GM10248 (cell line): Measurements from ENCODE around the gene CDKL1.
A peak's percentile ranks its signal among the peaks of the same experiment; 100 is the strongest.

ENCODE experiments used
- CTCF ChIA-PET: fragments of 300-600 bp; sonication (Branson Sonifier 250); formaldehyde crosslinking; extraction: SDS; loops from one replicate; lab custom pipeline; 2021; ENCODE audit warnings: antibody characterized with exemption; lab: Yijun Ruan, JAX
- POLR2A ChIA-PET: fragments of 350-650 bp; sonication (Branson Sonifier 250); formaldehyde crosslinking; extraction: SDS; loops from one replicate; lab custom pipeline; 2020; ENCODE audit warnings: antibody characterized with exemption; lab: Yijun Ruan, JAX
- DNase-seq: peaks from one replicate; pipeline ENCODE4 v3.0.0; 2012; ENCODE audit errors: extremely low spot score
- TF ChIP-seq, protein P1 (sequence below): IDR thresholded peaks from 2 replicates; pipeline ENCODE4 v1.5.1; 2012; ENCODE audit warnings: mild to moderate bottlenecking, low read depth; ENCODE audit errors: extremely low read depth, missing control alignments, control extremely low read depth

Gene CDKL1

DNA sequence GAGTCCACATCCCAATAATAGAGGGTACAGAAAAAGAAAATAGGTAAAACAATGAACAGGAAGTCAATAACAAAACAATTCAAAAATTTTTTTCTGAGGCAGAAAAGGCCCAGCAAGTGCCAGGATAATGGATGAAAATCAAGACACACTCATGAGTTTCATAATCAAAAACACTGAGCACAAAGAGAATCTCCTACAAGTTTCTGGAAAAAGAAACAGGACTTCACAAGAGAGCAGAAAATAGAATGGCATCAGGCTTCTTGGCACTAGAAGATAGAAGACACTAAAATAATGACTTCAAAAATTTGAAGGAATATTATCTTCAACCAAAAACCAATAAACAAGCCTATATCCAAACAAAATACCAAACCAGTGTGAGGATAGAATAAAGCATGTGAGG is 47.7 kb downstream of the CDKL1 start:
- POLR2A ChIA-PET = no interaction called here
- TF ChIP-seq, protein P1, sequence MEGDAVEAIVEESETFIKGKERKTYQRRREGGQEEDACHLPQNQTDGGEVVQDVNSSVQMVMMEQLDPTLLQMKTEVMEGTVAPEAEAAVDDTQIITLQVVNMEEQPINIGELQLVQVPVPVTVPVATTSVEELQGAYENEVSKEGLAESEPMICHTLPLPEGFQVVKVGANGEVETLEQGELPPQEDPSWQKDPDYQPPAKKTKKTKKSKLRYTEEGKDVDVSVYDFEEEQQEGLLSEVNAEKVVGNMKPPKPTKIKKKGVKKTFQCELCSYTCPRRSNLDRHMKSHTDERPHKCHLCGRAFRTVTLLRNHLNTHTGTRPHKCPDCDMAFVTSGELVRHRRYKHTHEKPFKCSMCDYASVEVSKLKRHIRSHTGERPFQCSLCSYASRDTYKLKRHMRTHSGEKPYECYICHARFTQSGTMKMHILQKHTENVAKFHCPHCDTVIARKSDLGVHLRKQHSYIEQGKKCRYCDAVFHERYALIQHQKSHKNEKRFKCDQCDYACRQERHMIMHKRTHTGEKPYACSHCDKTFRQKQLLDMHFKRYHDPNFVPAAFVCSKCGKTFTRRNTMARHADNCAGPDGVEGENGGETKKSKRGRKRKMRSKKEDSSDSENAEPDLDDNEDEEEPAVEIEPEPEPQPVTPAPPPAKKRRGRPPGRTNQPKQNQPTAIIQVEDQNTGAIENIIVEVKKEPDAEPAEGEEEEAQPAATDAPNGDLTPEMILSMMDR = no peak
- no peak for DNase-seq
- CTCF ChIA-PET = interaction anchor here (0.9 to 2.1 kb wide), 3 partner anchors 7 to 28 kb away, joined by 4 to 12 read pairs (median 6); no protein-coding TSS in a partner anchor

DNA sequence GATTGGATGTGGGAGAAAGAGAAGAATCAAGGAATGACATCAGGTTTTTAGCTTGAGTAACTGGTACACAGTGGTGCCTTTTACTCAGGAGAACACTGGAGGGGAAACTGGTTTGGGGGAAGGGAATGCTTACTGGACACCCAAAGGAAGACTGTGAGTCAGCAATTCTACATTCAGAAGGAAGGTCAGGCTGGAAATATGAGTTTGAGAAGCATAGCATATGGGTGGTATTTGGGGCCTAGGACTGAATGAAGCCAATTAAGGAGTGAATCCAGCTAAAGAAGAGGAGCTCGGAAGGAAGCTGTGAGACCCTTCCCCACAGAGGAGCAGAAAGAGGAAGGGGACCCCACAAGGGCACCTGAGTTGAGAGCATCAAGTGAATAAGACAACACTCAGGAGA is 49.2 kb downstream of the CDKL1 start:
- DNase-seq = no peak
- POLR2A ChIA-PET = interaction anchor here (0.5 kb wide), 1 partner anchor 181 kb away, joined by 4 read pairs; no protein-coding TSS in a partner anchor
- TF ChIP-seq, protein P1 = no peak
- CTCF ChIA-PET = interaction anchor here (1.4 to 2.1 kb wide), 3 partner anchors 9 to 26 kb away, joined by 4 to 12 read pairs (median 6); no protein-coding TSS in a partner anchor

DNA sequence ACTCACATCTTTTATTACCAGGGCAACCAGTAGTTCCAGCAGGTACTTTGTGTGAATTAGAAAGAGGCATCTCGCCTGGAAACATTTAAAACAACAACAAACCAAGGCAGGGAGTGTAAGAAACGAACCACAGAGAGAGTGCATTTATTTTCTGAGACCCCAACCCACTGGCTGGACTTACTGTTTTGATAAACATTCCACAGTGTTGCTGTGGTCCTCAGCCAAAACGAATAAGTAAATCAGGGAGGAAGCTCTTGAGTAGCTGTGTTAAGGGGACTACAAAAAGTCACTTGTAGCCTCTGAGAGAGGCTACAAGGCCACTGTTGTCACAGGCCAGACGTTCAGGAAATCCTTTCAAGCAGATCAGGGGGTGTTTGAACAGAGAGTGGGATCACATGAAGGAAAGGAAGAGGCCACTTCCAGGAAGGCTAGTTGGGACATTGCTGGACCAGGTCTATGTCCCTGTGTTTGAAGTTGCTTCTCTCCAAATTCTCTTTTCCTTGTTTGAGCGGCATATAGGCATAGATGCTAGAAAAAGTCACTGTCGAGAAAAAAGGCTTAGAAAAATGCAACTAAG is 50.7 kb downstream of the CDKL1 start:
- POLR2A ChIA-PET = no interaction called here
- TF ChIP-seq, protein P1 = no peak
- CTCF ChIA-PET = interaction anchor here (1.0 to 2.7 kb wide), 5 partner anchors 10 to 28 kb away, joined by 3 to 7 read pairs (median 4); no protein-coding TSS in a partner anchor
- no peak for DNase-seq

DNA sequence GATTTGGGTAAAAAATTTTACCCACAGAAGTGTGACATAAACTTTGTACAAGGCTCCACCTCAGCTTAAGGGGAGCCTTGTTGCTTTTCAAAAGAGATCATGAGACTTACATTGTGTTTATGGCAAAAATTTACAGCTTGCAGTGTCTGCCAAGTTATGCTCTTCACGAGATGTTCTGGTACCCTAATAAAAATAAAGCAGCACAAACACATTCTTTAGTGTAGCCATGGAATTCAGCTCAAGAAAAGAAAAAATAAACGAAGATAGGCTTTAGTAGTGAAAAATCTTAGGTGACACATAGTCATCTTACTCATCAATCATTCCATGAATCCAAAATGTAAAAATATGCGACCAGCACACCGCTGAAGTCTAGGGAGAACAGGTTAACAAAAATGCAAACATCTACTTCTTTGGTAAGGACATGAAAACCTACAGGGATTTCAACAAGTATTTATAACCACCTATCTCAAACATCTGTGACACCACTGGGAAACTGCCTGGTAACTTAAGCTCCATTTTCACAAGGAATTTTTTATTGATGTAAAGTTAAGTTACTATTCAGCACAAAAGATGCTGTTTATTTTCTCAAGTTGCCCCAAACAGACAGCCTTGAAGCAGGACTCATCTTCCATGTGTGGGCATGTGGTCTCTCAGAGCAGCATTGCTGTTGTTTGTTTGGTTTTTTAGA is 51.7 kb downstream of the CDKL1 start:
- TF ChIP-seq, protein P1 = no peak
- no peak for DNase-seq
- POLR2A ChIA-PET = no interaction called here
- CTCF ChIA-PET = interaction anchor here (1.0 to 2.7 kb wide), 12 partner anchors 9 to 515 kb away, joined by 3 to 12 read pairs (median 4); partner anchors contain the start of gene NEMF

DNA sequence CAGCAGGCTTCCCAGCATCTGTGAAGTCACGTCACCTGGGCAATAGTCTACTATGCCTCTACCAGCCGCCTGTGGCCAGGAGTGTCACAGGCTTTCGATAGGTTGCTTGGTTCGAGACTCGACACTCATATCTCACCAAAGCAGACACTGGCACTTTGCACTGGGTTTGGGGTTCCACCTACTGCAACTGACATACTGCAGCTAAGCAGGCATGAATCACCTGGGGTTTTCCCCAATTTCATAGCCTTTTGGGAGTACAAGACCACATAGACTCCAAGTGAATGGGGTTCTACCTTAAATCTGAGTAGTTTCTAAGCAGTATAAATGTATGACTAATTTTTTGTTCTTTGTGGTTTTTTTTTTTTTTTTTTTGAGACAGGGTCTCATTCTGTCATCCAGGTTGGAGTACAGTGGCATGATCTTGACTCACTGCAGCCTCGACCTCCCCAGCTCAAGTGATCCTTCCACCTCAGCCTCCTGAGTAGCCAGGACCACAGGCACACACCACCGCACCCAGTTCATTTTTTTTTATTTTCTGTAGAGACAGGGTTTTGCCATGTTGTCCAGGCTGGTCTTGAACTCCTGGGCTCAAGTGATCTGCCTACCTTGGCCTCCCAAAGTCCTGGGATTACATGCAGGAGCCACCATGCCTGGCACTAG is 52.4 kb downstream of the CDKL1 start:
- peak; percentile 64 for DNase-seq
- ChIA-PET POLR2A (interaction anchor here (0.7 to 1.1 kb wide), 3 partner anchors 23 to 262 kb away, joined by 3 to 7 read pairs (median 6); no protein-coding TSS in a partner anchor), CTCF (interaction anchor here (1.0 to 2.7 kb wide), 13 partner anchors 10 to 516 kb away, joined by 3 to 12 read pairs (median 4); partner anchors contain the start of gene NEMF)
- TF ChIP-seq, protein P1 = no peak

DNA sequence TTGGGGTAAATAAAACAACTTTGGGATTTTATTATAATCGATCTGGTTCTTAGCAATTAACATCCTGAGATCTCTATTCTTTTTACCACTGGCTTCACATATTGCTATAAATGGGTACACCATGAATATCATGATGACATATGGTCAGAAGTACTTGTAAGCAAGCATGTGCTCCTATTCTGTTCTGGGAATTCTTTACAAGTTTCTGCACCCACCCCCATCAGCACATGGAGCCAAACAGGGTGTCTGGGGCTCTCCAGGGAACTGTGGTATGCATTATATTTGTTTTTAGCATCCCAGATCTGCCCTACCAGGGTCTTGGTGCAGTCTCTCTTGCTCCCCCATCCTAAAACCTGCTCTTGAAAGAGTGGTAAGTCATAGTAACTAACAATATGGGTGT is 53.2 kb downstream of the CDKL1 start:
- TF ChIP-seq, protein P1 = no peak
- ChIA-PET CTCF (interaction anchor here (1.0 to 2.7 kb wide), 10 partner anchors 10 to 517 kb away, joined by 3 to 12 read pairs (median 4); partner anchors contain the start of gene MAP4K5), POLR2A (interaction anchor here (1.1 kb wide), 1 partner anchor 22 kb away, joined by 3 read pairs; no protein-coding TSS in a partner anchor)
- no peak for DNase-seq
